ENCODE results near the gene ANTXR2.

The ANTXR2 gene

DNA sequence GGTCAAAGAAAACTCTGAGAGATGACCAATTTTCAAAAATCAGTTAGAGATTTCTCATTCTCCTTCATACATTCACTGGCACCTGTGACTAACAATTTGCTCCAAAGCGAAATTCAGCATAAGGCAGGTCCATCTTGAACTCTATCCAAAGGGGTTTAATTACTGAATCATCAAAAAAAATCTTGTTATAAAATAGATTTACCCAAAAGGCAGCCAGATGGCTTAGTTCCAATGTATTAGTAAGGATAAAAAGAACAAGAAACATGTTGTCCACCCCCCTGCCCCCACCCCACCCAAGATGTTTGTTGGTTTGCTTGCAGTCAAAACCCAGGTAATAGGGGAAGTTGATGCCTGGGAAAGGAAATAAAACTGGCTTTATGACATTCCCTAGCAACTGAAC lies 200.3 kb downstream of the ANTXR2 start:
- DNase-seq (ENCODE audit: low read depth in 1 of 2, low spot score in 1 of 2) = no peak

DNA sequence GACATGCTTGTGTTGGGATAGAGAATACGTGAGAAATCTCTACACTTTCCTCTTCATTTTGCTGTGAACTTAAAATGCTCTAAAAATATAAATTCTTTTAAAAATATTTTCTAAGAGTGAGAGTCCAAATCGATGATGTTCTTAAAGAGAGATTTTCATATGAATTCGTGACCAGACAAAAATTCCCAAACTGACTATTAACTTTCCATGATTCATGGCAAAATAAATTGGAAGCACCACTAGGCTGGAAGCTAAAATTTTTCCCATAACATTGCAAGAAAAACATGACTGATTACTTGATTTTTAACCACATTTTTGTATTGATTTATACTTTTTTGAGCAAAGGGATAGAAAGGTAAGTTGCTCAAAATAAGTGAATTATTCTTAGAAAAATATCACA lies 201.1 kb downstream of the ANTXR2 start:
- no peak for DNase-seq (ENCODE audit: low read depth in 1 of 2, low spot score in 1 of 2)

GRCh38 chr4:79869597-79870237 lies 203.3 kb downstream of the ANTXR2 start:
- no peak for DNase-seq (ENCODE audit: low read depth in 1 of 2, low spot score in 1 of 2)

DNA sequence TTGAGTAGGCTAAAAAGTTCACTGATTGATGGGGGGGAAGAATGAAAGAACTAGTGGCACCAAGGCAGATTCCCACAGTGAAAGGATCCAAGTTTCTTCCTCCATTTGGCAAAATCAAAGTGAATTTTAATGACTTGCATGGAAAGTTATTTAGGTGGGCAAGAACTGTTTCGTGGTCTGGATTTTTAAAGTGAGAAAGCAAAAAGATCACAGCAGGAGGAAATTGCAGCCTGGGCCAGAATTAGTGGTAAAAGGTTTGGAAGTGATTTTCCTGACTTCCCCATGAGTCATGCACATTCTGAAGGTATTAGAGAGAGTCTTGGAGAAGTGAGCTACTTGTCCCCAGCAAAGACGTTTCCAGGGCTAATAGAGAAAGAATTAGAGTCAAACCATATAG lies 207.8 kb downstream of the ANTXR2 start:
- DNase-seq (ENCODE audit: low read depth in 1 of 2, low spot score in 1 of 2) = no peak

- no peak for DNase-seq (ENCODE audit: low read depth in 1 of 2, low spot score in 1 of 2)
These were observed 208.4 kb downstream of the ANTXR2 start for GRCh38 chr4:79864500-79865200.

- DNase-seq (ENCODE audit: low read depth in 1 of 2, low spot score in 1 of 2) = no peak
These were observed 209.7 kb downstream of the ANTXR2 start for GRCh38 chr4:79863333-79863732.

DNA sequence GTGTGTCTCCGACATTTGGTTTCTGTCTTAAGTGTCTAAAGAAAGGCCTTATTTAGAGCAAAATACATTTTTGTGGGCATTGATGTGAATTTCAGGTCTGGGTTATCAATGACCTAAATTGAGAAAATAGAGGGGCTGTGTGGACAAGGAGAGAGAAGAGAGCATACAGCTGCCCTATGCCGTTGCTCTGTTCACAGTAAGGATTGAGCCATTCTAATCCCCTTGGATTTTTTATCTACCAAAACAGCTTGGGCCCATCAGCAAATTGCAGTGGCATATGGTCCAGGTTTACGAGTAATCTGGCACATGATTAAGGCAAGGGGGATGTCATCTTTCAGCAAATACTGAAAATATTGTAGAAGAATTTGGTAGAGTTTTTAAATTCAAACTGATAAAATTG lies 210.2 kb downstream of the ANTXR2 start:
- no peak for DNase-seq (ENCODE audit: low read depth in 1 of 2, low spot score in 1 of 2)

- no peak for DNase-seq (ENCODE audit: low read depth in 1 of 2, low spot score in 1 of 2)
These were observed 215.2 kb downstream of the ANTXR2 start for GRCh38 chr4:79857811-79858210.

GRCh38 chr4:79856196-79856595 lies 216.8 kb downstream of the ANTXR2 start:
- DNase-seq (ENCODE audit: low read depth in 1 of 2, low spot score in 1 of 2) = no peak

- no peak for DNase-seq (ENCODE audit: low read depth in 1 of 2, low spot score in 1 of 2)
These were observed 218.1 kb downstream of the ANTXR2 start for GRCh38 chr4:79854856-79855502.

GRCh38 chr4:79852305-79852730 lies 220.7 kb downstream of the ANTXR2 start:
- DNase-seq (ENCODE audit: low read depth in 1 of 2, low spot score in 1 of 2) = no peak

DNA sequence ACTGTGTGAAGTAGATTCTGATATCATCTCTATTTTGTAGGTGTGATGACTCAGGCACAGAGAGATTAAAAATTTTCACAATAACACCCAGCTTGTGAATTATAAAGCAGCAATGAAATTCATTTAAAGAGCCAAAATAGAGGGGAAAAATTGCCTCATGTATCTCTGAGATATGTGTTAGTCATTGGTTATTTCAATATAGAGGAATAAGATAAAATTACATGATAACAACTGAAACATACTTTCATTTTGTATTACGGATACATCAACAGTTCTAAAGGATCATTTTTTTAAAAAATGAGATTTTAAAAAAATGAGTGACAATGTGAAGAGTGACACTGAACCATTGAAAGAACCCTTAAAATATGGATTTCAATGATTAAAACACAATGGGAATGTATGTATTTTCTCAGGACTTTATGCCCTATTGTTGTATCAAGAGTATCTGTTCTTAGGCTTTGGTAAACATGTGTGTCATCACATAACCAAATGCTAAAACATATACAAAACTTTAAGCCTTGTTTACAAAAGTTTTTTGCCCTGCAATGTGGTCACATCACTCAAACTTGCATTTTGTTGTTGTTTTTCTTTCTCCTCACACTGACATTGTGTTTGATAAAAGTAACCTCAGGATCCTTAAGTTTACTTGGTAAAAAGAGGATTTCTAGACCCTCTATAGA lies 221.3 kb downstream of the ANTXR2 start:
- DNase-seq (ENCODE audit: low read depth in 1 of 2, low spot score in 1 of 2) = no peak
